Natural killer cell (primary cell): ENCODE data around the gene SEC61B. TPM values are rescaled to one million over a fixed set of nuclear protein-coding genes. Genes with fewer than 3 reads are reported as not detected.
A peak's percentile ranks its signal among the peaks of the same experiment; 100 is the strongest.

Experiments used
- ATAC-seq, 3 donors: fragments of 150-1000 bp in 2 of 3; fragments of 200-7000 bp in 1 of 3; cut with Tn5 transposase; 1 replicate in 1 of 3; 2 replicates in 2 of 3; pipeline ENCODE4 v1.10.0; 2021; ENCODE audit warnings: mild to moderate bottlenecking in 2 of 3, moderate library complexity in 2 of 3
- DNase-seq, 2 donors: peaks; one replicate each; pipeline versions ENCODE4 v3.0.0 to v3.0.0-alpha.2; 2013 to 2021; ENCODE audit warnings: mixed read lengths in 1 of 2
- H3K27ac ChIP-seq: one replicate; pipeline ENCODE4 v1.5.1; 2013; ENCODE audit warnings: mild to moderate bottlenecking, low read length
- H3K27me3 ChIP-seq: one replicate; pipeline ENCODE4 v1.6.1; 2013; ENCODE audit warnings: low read length; ENCODE audit not compliant: control insufficient read depth, insufficient read depth
- H3K36me3 ChIP-seq: one replicate; pipeline ENCODE4 v1.6.1; 2013; ENCODE audit warnings: low read length; ENCODE audit not compliant: control insufficient read depth, insufficient read depth
- H3K4me1 ChIP-seq: one replicate; pipeline ENCODE4 v1.6.1; 2013; ENCODE audit warnings: low read length; ENCODE audit not compliant: control insufficient read depth, insufficient read depth
- H3K4me3 ChIP-seq: one replicate; pipeline ENCODE4 v1.5.1; 2013; ENCODE audit warnings: low read length
- H3K9me3 ChIP-seq: one replicate; pipeline ENCODE4 v1.6.1; 2013; ENCODE audit warnings: low read length; ENCODE audit not compliant: control insufficient read depth, insufficient read depth
- H3K27ac Mint-ChIP-seq, 2 donors: one replicate each; pipeline ENCODE4 v1.8.0; 2022; ENCODE audit warnings: mild to moderate bottlenecking in 2 of 2, mixed read lengths in 2 of 2, moderate library complexity in 1 of 2
- H3K27me3 Mint-ChIP-seq, 2 donors: one replicate each; pipeline ENCODE4 v1.8.0; 2022; ENCODE audit warnings: low read depth in 2 of 2, mixed read lengths in 2 of 2
- H3K36me3 Mint-ChIP-seq: one replicate; pipeline ENCODE4 v1.8.0; 2022; ENCODE audit warnings: mixed read lengths
- H3K4me1 Mint-ChIP-seq, 2 donors: one replicate each; pipeline ENCODE4 v1.8.0; 2022; ENCODE audit warnings: mixed read lengths in 2 of 2
- H3K4me3 Mint-ChIP-seq: one replicate; pipeline ENCODE4 v1.8.0; 2022; ENCODE audit warnings: mild to moderate bottlenecking, moderate library complexity, mixed read lengths
- H3K9me3 Mint-ChIP-seq, 2 donors: one replicate each; pipeline ENCODE4 v1.8.0; 2022; ENCODE audit warnings: mixed read lengths in 2 of 2
- WGBS: methylation state at CpG from one replicate; pipeline ENCODE4 v1.1.7; 2013; ENCODE audit warnings: missing lambda C conversion rate; ENCODE audit not compliant: insufficient coverage; 5-methylcytosine and 5-hydroxymethylcytosine counted together
- intact Hi-C: fragments of 100-400 bp; cut with micrococcal nuclease; formaldehyde crosslinking; loops from one replicate; pipeline ENCODE4 v1.14.2; 2022
- total RNA-seq, 4 donors: library from RNA; stranded (reverse); fragments of 120-200 nt in 1 of 4; gene quantifications; one replicate each; pipeline versions ENCODE4 v1.2.3 to v1.2.4, GENCODE V29; 2013 to 2022
- TF ChIP-seq, protein P1 (sequence below): fragments of 200-600 bp; IDR thresholded peaks from one replicate; pipeline ENCODE4 v1.8.0; 2022; ENCODE audit warnings: antibody characterized with exemption

The SEC61B gene
- total RNA-seq, 3 donors from 2014 or later (not counting 1 experiment from before 2014, with no cell fraction given): 78.9 to 95.1 (median 93.8) TPM

DNA sequence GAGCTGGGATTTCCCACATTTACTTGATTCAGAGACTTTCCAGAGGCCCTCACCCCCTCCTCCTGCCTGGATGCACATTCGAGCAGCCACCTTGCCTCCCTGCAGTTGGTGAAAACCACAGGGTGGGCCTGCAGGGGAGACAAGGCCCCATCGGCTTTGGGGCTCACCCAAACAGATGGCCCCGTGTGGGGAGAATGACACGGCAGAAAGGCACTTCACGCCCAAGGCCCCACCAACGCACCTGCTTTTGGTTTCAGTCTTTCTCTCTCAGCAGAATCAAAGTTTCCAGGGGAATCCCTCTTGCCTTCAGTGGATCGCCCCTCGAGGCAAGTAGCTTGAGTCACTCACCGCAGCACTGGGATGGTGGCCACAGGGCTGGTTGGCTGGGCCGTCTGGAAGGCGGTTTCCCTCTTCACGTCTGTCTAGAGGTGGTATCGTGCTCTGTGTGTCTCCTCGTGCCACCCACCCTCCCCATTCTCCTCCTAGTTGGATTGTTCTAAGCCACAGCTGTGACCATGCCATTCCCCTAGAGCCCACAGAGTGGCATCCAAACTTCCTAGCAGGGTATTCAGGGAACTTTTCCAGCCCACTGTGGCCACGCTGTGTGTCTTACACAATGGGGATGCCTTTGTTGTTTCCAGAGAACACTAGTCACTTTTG, 31.8 kb downstream of the SEC61B start:
- peaks cover 13% of the 10 kb centered on the region for H3K4me1 ChIP-seq
- 9% methylated on average over 15 of the region's 15 CpGs for WGBS
- peaks cover 14 to 21% of the 10 kb centered on the region in 2 donors for H3K4me1 Mint-ChIP-seq
- no peaks in the 10 kb centered on the region for H3K36me3 ChIP-seq
- peak overlapping the region; percentile 21 to 70 for H3K27ac Mint-ChIP-seq
- H3K27me3 Mint-ChIP-seq: no peaks in the 10 kb centered on the region
- no peaks in the 10 kb centered on the region for H3K9me3 Mint-ChIP-seq
- H3K27me3 ChIP-seq: no peaks in the 10 kb centered on the region
- intact Hi-C loops: no loop called here
- DNase-seq: peak; percentile 47 to 64
- H3K27ac ChIP-seq: no peak overlapping the region
- no peaks in the 10 kb centered on the region for H3K9me3 ChIP-seq
- no peak overlapping the region for H3K4me3 ChIP-seq
- H3K4me3 Mint-ChIP-seq: no peak overlapping the region
- H3K36me3 Mint-ChIP-seq: no peaks in the 10 kb centered on the region
- peak; percentile 83 to 87 (median 86) for ATAC-seq
- TF ChIP-seq, protein P1, sequence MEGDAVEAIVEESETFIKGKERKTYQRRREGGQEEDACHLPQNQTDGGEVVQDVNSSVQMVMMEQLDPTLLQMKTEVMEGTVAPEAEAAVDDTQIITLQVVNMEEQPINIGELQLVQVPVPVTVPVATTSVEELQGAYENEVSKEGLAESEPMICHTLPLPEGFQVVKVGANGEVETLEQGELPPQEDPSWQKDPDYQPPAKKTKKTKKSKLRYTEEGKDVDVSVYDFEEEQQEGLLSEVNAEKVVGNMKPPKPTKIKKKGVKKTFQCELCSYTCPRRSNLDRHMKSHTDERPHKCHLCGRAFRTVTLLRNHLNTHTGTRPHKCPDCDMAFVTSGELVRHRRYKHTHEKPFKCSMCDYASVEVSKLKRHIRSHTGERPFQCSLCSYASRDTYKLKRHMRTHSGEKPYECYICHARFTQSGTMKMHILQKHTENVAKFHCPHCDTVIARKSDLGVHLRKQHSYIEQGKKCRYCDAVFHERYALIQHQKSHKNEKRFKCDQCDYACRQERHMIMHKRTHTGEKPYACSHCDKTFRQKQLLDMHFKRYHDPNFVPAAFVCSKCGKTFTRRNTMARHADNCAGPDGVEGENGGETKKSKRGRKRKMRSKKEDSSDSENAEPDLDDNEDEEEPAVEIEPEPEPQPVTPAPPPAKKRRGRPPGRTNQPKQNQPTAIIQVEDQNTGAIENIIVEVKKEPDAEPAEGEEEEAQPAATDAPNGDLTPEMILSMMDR: no peak

DNA sequence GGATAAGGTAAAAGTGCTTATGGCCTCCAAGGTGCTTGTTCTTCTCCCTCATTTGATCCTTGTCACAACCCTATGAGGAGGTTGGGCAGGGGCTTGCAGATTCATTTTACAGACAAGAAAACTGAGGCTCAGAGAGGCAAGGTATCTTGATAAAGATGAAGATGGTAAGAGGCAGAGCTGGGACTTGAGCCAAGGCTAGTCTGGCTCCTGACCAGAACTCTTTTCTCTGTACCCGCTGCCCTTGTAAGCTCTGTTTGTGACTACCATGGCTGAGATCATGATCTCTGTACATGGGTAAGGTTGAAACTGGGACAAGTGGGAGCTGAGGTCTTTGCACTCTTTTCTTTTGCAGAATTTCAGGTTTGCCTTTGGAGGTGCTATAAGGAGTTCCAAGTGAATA, 33.6 kb downstream of the SEC61B start:
- DNase-seq (no peak), ATAC-seq (no peak)
- peaks cover 22 to 27% of the 10 kb centered on the region in 2 donors for H3K4me1 Mint-ChIP-seq
- Histone ChIP-seq H3K4me1 (peaks cover 24% of the 10 kb centered on the region), H3K36me3 (no peaks in the 10 kb centered on the region), H3K9me3 (no peaks in the 10 kb centered on the region), H3K27ac (no peak overlapping the region), H3K27me3 (no peaks in the 10 kb centered on the region), H3K4me3 (no peak overlapping the region)
- no peak overlapping the region for H3K4me3 Mint-ChIP-seq
- H3K27ac Mint-ChIP-seq: no peak overlapping the region
- 100% methylated on average over 1 of the region's 1 CpG for WGBS
- TF ChIP-seq, protein P1: no peak
- H3K9me3 Mint-ChIP-seq: no peaks in the 10 kb centered on the region
- H3K27me3 Mint-ChIP-seq: no peaks in the 10 kb centered on the region
- H3K36me3 Mint-ChIP-seq: no peaks in the 10 kb centered on the region
- intact Hi-C loops: no loop called here

DNA sequence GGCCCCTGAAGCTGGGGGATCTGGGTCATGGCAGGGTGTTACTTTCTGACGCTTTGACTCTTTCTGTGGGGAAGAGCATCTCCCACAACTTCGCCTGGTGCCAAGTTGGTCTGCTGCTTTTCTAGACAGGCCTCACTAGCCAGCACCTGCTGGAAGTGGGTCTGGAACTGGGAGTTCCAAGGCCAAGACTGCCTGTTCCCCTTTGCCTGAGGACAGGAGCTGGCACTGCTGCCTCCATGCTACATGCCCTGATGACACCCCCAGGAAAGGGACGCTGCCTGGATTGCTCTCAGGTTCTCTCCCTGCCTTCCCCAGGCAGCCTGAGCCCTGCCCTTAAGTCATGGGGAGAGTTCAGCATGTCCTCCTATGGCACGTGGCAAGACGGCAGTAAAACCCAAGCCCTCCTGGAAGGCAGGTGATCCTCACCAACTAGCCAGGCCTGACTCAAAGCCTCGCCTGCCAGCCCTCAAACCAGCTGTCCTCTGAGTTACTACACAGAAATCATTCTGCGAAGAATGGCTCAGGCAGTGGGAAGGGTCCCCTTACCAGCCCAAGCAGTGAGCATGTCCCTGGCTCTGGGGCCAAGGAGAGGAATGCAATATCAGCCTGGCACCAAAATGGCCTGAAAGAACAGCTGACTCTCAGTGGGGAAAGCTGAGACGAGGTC, 35.8 kb downstream of the SEC61B start:
- Mint-ChIP-seq H3K4me3 (no peak overlapping the region), H3K27me3 (no peaks in the 10 kb centered on the region), H3K9me3 (no peaks in the 10 kb centered on the region), H3K36me3 (no peaks in the 10 kb centered on the region), H3K27ac (peak overlapping the region in 1 of 2 donors; percentile 89), H3K4me1 (peaks cover 20 to 25% of the 10 kb centered on the region in 2 donors)
- Histone ChIP-seq H3K9me3 (no peaks in the 10 kb centered on the region), H3K36me3 (no peaks in the 10 kb centered on the region), H3K4me1 (peaks cover 24% of the 10 kb centered on the region), H3K27ac (no peak overlapping the region), H3K27me3 (no peaks in the 10 kb centered on the region), H3K4me3 (no peak overlapping the region)
- DNase-seq (no peak), ATAC-seq (no peak)
- intact Hi-C loops: no loop called here
- 89% methylated on average over 8 of the region's 8 CpGs for WGBS
- TF ChIP-seq, protein P1: no peak
